ENCODE data around the gene CD302. TPM values are rescaled to one million over a fixed set of nuclear protein-coding genes. Genes with fewer than 3 reads are reported as not detected.

Gene CD302
- total RNA-seq, 1 donor from 2014 or later, result not detected

GRCh38 chr2:159811232-159811631, 13.2 kb upstream of the CD302 start:
- H3K4me1 Mint-ChIP-seq (ENCODE audit: low read depth, unreplicated experiment), result no peaks in the 10 kb centered on the region
- H3K27ac Mint-ChIP-seq (ENCODE audit: unreplicated experiment), result no peak overlapping the region
- H3K36me3 Mint-ChIP-seq (ENCODE audit: unreplicated experiment), result no peaks in the 10 kb centered on the region
- no peak overlapping the region for H3K4me3 Mint-ChIP-seq (ENCODE audit: unreplicated experiment)
- peaks cover 1% of the 10 kb centered on the region for H3K9me3 Mint-ChIP-seq (ENCODE audit: unreplicated experiment)
- no peak for DNase-seq
- no peak for TF ChIP-seq CTCF (IDR thresholded peaks at IDR 0.05; ENCODE audit: partially characterized antibody, unreplicated experiment)
- peaks cover 1% of the 10 kb centered on the region for H3K27me3 Mint-ChIP-seq (ENCODE audit: unreplicated experiment)

GRCh38 chr2:159808032-159808425, 10.0 kb upstream of the CD302 start:
- Mint-ChIP-seq H3K36me3 (ENCODE audit: unreplicated experiment) (no peaks in the 10 kb centered on the region), H3K4me1 (ENCODE audit: low read depth, unreplicated experiment) (no peaks in the 10 kb centered on the region), H3K27ac (ENCODE audit: unreplicated experiment) (no peak overlapping the region), H3K9me3 (ENCODE audit: unreplicated experiment) (no peaks in the 10 kb centered on the region), H3K27me3 (ENCODE audit: unreplicated experiment) (peaks cover 1% of the 10 kb centered on the region), H3K4me3 (ENCODE audit: unreplicated experiment) (no peak overlapping the region)
- no peak for TF ChIP-seq CTCF (IDR thresholded peaks at IDR 0.05; ENCODE audit: partially characterized antibody, unreplicated experiment)
- DNase-seq, result no peak

GRCh38 chr2:159807183-159808031, 9.4 kb upstream of the CD302 start:
- Mint-ChIP-seq H3K9me3 (ENCODE audit: unreplicated experiment) (no peaks in the 10 kb centered on the region), H3K27ac (ENCODE audit: unreplicated experiment) (no peak overlapping the region), H3K4me1 (ENCODE audit: low read depth, unreplicated experiment) (no peaks in the 10 kb centered on the region), H3K27me3 (ENCODE audit: unreplicated experiment) (no peaks in the 10 kb centered on the region), H3K4me3 (ENCODE audit: unreplicated experiment) (no peak overlapping the region), H3K36me3 (ENCODE audit: unreplicated experiment) (no peaks in the 10 kb centered on the region)
- peak; percentile 44 for DNase-seq
- TF ChIP-seq CTCF (IDR thresholded peaks at IDR 0.05; ENCODE audit: partially characterized antibody, unreplicated experiment), result peak; percentile 86

- no peak overlapping the region for H3K27ac Mint-ChIP-seq (ENCODE audit: unreplicated experiment)
- no peak overlapping the region for H3K4me3 Mint-ChIP-seq (ENCODE audit: unreplicated experiment)
- TF ChIP-seq CTCF (IDR thresholded peaks at IDR 0.05; ENCODE audit: partially characterized antibody, unreplicated experiment), result no peak
- H3K36me3 Mint-ChIP-seq (ENCODE audit: unreplicated experiment), result no peaks in the 10 kb centered on the region
- H3K4me1 Mint-ChIP-seq (ENCODE audit: low read depth, unreplicated experiment), result no peaks in the 10 kb centered on the region
- no peak for DNase-seq
- peaks cover 2% of the 10 kb centered on the region for H3K27me3 Mint-ChIP-seq (ENCODE audit: unreplicated experiment)
- no peaks in the 10 kb centered on the region for H3K9me3 Mint-ChIP-seq (ENCODE audit: unreplicated experiment)
Measured at GRCh38 chr2:159804941-159805340, 6.9 kb upstream of the CD302 start.

- no peaks in the 10 kb centered on the region for H3K36me3 Mint-ChIP-seq (ENCODE audit: unreplicated experiment)
- H3K4me3 Mint-ChIP-seq (ENCODE audit: unreplicated experiment), result no peak overlapping the region
- H3K27me3 Mint-ChIP-seq (ENCODE audit: unreplicated experiment), result peaks cover 2% of the 10 kb centered on the region
- DNase-seq, result no peak
- H3K27ac Mint-ChIP-seq (ENCODE audit: unreplicated experiment), result no peak overlapping the region
- H3K9me3 Mint-ChIP-seq (ENCODE audit: unreplicated experiment), result peaks cover 1% of the 10 kb centered on the region
- H3K4me1 Mint-ChIP-seq (ENCODE audit: low read depth, unreplicated experiment), result no peaks in the 10 kb centered on the region
- no peak for TF ChIP-seq CTCF (IDR thresholded peaks at IDR 0.05; ENCODE audit: partially characterized antibody, unreplicated experiment)
Measured at GRCh38 chr2:159803235-159803962, 5.4 kb upstream of the CD302 start.
